HepG2 (cell line): Measurements from ENCODE around the gene ALG11. TPM values are rescaled to one million over a fixed set of nuclear protein-coding genes. Genes with fewer than 3 reads are reported as not detected.

Experiments
- ATAC-seq: fragments of 200-7000 bp; cut with Tn5 transposase; 3 replicates; pipeline ENCODE4 v1.9.1; 2020; ENCODE audit warnings: mild to moderate bottlenecking, moderate library complexity
- BruUV-seq: library from RNA; stranded (reverse); fragments of 400-500 nt; replicated peaks from 2 replicates; lab custom pipeline; 2021; lab: Mats Ljungman, UMichigan
- CTCF ChIA-PET: fragments of 300-600 bp; formaldehyde crosslinking; extraction: SDS; loops from one replicate; lab custom pipeline; 2021; ENCODE audit warnings: low total read pairs, inconsistent platforms, low intra/inter-chr PET ratio; lab: Yijun Ruan, JAX
- POLR2A ChIA-PET: fragments of 350-600 bp; sonication (Branson Sonifier 250); formaldehyde crosslinking; loops from one replicate; lab custom pipeline; 2020; ENCODE audit warnings: antibody characterized with exemption, inconsistent platforms; lab: Yijun Ruan, JAX
- DNase-seq: peaks from one replicate; pipeline ENCODE4 v3.0.0-alpha.2; 2015; ENCODE audit warnings: low spot score
- FAIRE-seq: peaks from 3 replicates; lab custom pipeline; 2011; peaks lifted over from hg19 to GRCh38; lab: Jason Lieb, UNC
- H2AFZ ChIP-seq: one replicate; pipeline ENCODE4 v1.6.1; 2011; ENCODE audit warnings: low read length, inconsistent platforms
- H3K27ac ChIP-seq: fragments of 300-600 bp; 3 replicates; pipeline ENCODE4 v1.8.0; 2011; ENCODE audit warnings: mixed run types, mild to moderate bottlenecking, mixed read lengths, low read length, inconsistent platforms; ENCODE audit not compliant: insufficient read depth; ENCODE audit errors: extremely low read length
- H3K27me3 ChIP-seq, 2 experiments: fragments of 200-600 bp in 1 of 2; 2 replicates in 1 of 2; 3 replicates in 1 of 2; pipeline versions ENCODE4 v1.6.0 to v1.8.0; 2011; ENCODE audit warnings: low read length in 2 of 2, mild to moderate bottlenecking in 2 of 2, moderate library complexity in 2 of 2, inconsistent platforms in 1 of 2; ENCODE audit not compliant: insufficient read depth in 2 of 2, control insufficient read depth in 1 of 2
- H3K36me3 ChIP-seq, 2 experiments: fragments of 200-600 bp in 1 of 2; replicated peaks in 1 of 2; 2 replicates in 1 of 2; 3 replicates in 1 of 2; pipeline versions ENCODE4 v1.5.1 to v1.8.0; 2011; ENCODE audit warnings: low read length in 2 of 2, inconsistent platforms in 1 of 2; ENCODE audit not compliant: insufficient read depth in 2 of 2, control insufficient read depth in 1 of 2
- H3K4me1 ChIP-seq: 2 replicates; pipeline ENCODE4 v1.5.1; 2012; ENCODE audit warnings: low read length, inconsistent platforms; ENCODE audit not compliant: insufficient read depth
- H3K4me2 ChIP-seq: 2 replicates; pipeline ENCODE4 v1.6.0; 2011; ENCODE audit warnings: low read depth, low read length, inconsistent platforms
- H3K4me3 ChIP-seq, 3 experiments: fragments of 200-600 bp in 1 of 3; sonication (generic), shearing (Covaris generic) in 1 of 3; replicated peaks in 1 of 3; 2 replicates each; pipeline ENCODE4 v1.5.1; 2011 to 2016; ENCODE audit warnings: low read length in 3 of 3, inconsistent platforms in 2 of 3, low read depth in 2 of 3, mild to moderate bottlenecking in 2 of 3, control low read depth in 1 of 3, mixed read lengths in 1 of 3; ENCODE audit not compliant: insufficient read depth in 1 of 3
- H3K79me2 ChIP-seq: one replicate; pipeline ENCODE4 v1.6.1; 2011; ENCODE audit warnings: low read length, inconsistent platforms; ENCODE audit not compliant: insufficient read depth
- H3K9ac ChIP-seq: 2 replicates; pipeline ENCODE4 v1.6.0; 2011; ENCODE audit warnings: mild to moderate bottlenecking, low read depth, low read length, inconsistent platforms; ENCODE audit not compliant: insufficient read depth
- H3K9me3 ChIP-seq: 2 replicates; pipeline ENCODE4 v1.5.1; 2012; ENCODE audit warnings: mild to moderate bottlenecking, low read length
- H4K20me1 ChIP-seq: 2 replicates; pipeline ENCODE4 v1.6.0; 2011; ENCODE audit warnings: inconsistent platforms, mild to moderate bottlenecking, low read length, moderate library complexity; ENCODE audit not compliant: insufficient read depth
- BCL3 ChIP-seq: sonication (generic); formaldehyde crosslinking; IDR thresholded peaks from 2 replicates; pipeline ENCODE4 v1.5.1; 2020; ENCODE audit warnings: mild to moderate bottlenecking, missing genetic modification reagents, moderate library complexity
- CTCF ChIP-seq: sonication (generic); formaldehyde crosslinking; IDR thresholded peaks from 2 replicates; pipeline ENCODE4 v1.5.0; 2020; ENCODE audit warnings: mild to moderate bottlenecking, missing genetic modification reagents, moderate library complexity
- IRX3 ChIP-seq: sonication (generic); formaldehyde crosslinking; IDR thresholded peaks from 2 replicates; pipeline ENCODE4 v1.8.1; 2023; ENCODE audit warnings: mild to moderate bottlenecking, low read depth, missing genetic modification reagents, borderline replicate concordance
- KLF13 ChIP-seq: sonication (generic); formaldehyde crosslinking; IDR thresholded peaks from 2 replicates; pipeline ENCODE4 v1.4.0; 2020; ENCODE audit warnings: mild to moderate bottlenecking, missing genetic modification reagents
- SNAPC5 ChIP-seq: sonication (generic); formaldehyde crosslinking; IDR thresholded peaks from 2 replicates; pipeline ENCODE4 v1.8.1; 2023; ENCODE audit warnings: mild to moderate bottlenecking, missing genetic modification reagents, borderline replicate concordance
- ZFP36 ChIP-seq: fragments of 150-350 bp; IDR thresholded peaks from 2 replicates; pipeline ENCODE4 v1.6.1; 2018; ENCODE audit warnings: borderline replicate concordance, low read length, low read depth; ENCODE audit not compliant: partially characterized antibody
- ZNF503 ChIP-seq: sonication (generic); formaldehyde crosslinking; IDR thresholded peaks from 2 replicates; pipeline ENCODE4 v1.4.0; 2020; ENCODE audit warnings: missing genetic modification reagents
- ZNF543 ChIP-seq: sonication (generic); formaldehyde crosslinking; IDR thresholded peaks from 2 replicates; pipeline ENCODE4 v1.4.0; 2020; ENCODE audit warnings: mild to moderate bottlenecking, missing genetic modification reagents
- ZNF547 ChIP-seq: sonication (generic); formaldehyde crosslinking; IDR thresholded peaks from 2 replicates; pipeline ENCODE4 v1.5.1; 2020; ENCODE audit warnings: mild to moderate bottlenecking, missing genetic modification reagents
- WGBS: methylation state at CpG from one replicate; pipeline ENCODE4 v1.1.6; 2017; ENCODE audit warnings: low lambda C conversion rate; 5-methylcytosine and 5-hydroxymethylcytosine counted together
- in situ Hi-C: cut with HindIII; loops from 2 replicates; pipeline ENCODE4 v1.10.0; 2017; ENCODE audit warnings: low pct_unique_long_range_greater_than_20kb; ENCODE audit not compliant: extremely low pct_ligation_motif_present
- intact Hi-C: fragments of 100-400 bp; cut with micrococcal nuclease; formaldehyde crosslinking; loops from one replicate; pipeline ENCODE4 v1.10.0; 2022; ENCODE audit not compliant: unreplicated experiment
- polyA plus RNA-seq, 8 experiments: library from polyadenylated mRNA; depleted of rRNA in 3 of 8; stranded (reverse) in 7 of 8; unstranded in 1 of 8; fragments of >200 nt; fragmentation: Illumina TruSeq in 4 of 8; extraction: Trizol in 4 of 8; gene quantifications; 2 replicates each; pipeline versions ENCODE4 v1.2.1 to v1.2.3, GENCODE V29; 2011 to 2016; ENCODE audit warnings: low read depth in 4 of 8, missing spikeins in 1 of 8, mixed read lengths in 1 of 8; ENCODE audit not compliant: insufficient read depth in 1 of 8
- total RNA-seq, 5 experiments: library from RNA; depleted of rRNA; stranded (reverse); fragments of >200 nt; fragmentation: Illumina TruSeq; extraction: Trizol; gene quantifications; 2 replicates each; pipeline ENCODE4 v1.2.3, GENCODE V29; 2016; ENCODE audit warnings: low read depth in 1 of 5
- TF ChIP-seq, protein P1 (sequence below): IDR thresholded peaks from 2 replicates; pipeline ENCODE4 v1.6.1; 2016; ENCODE audit warnings: missing biosample characterization, missing genetic modification reagents, low read depth
- TF ChIP-seq, protein P2 (sequence below): sonication (generic); formaldehyde crosslinking; IDR thresholded peaks from 2 replicates; pipeline ENCODE4 v1.8.0; 2022; ENCODE audit warnings: missing genetic modification reagents, mild to moderate bottlenecking, moderate library complexity, borderline replicate concordance
- TF ChIP-seq, protein P3 (sequence below): sonication (generic); formaldehyde crosslinking; conservative IDR thresholded peaks from 2 replicates; pipeline ENCODE4 v1.4.0; 2020; ENCODE audit warnings: missing genetic modification reagents

Gene ALG11
- total and polyA plus RNA-seq, 2 of the 13 experiments (the other 11 are each of a cell fraction or from before 2014, with no cell fraction given) = 14.7 to 27.9 TPM

- DNase-seq (no peak), ATAC-seq (peak; percentile 3; the same call in 2 of the 3 replicates), FAIRE-seq (no peak)
- Histone ChIP-seq H4K20me1 (peaks cover 26% of the 10 kb centered on the region), H3K27me3 (no peaks in the 10 kb centered on the region), H3K4me1 (peaks cover 74% of the 10 kb centered on the region), H3K9ac (no peak overlapping the region), H3K27ac (peak overlapping the region; percentile 21), H3K79me2 (peaks cover 99% of the 10 kb centered on the region), H3K4me3 (no peak overlapping the region), H3K9me3 (no peaks in the 10 kb centered on the region), H3K4me2 (no peak overlapping the region), H2AFZ (no peak overlapping the region), H3K36me3 (peaks cover 0 to 12% of the 10 kb centered on the region in 2 experiments; a peak in 3 of 5 replicates)
- intact Hi-C loops (no loop called here), in situ Hi-C loops (no loop called here)
- ChIA-PET CTCF (no interaction called here), POLR2A (no interaction called here)
- WGBS = 79% methylated on average over 7 of the region's 9 CpGs
- no TSS peak for BruUV-seq
- TF ChIP-seq CTCF (CRISPR knock-in tag) (no peak), IRX3 (CRISPR knock-in tag) (no peak), ZNF547 (CRISPR knock-in tag) (no peak), ZNF543 (CRISPR knock-in tag) (no peak), BCL3 (CRISPR knock-in tag) (no peak), ZFP36 (no peak), ZNF503 (CRISPR knock-in tag) (no peak), SNAPC5 (CRISPR knock-in tag) (no peak), KLF13 (CRISPR knock-in tag) (no peak)
- TF ChIP-seq, protein P1, sequence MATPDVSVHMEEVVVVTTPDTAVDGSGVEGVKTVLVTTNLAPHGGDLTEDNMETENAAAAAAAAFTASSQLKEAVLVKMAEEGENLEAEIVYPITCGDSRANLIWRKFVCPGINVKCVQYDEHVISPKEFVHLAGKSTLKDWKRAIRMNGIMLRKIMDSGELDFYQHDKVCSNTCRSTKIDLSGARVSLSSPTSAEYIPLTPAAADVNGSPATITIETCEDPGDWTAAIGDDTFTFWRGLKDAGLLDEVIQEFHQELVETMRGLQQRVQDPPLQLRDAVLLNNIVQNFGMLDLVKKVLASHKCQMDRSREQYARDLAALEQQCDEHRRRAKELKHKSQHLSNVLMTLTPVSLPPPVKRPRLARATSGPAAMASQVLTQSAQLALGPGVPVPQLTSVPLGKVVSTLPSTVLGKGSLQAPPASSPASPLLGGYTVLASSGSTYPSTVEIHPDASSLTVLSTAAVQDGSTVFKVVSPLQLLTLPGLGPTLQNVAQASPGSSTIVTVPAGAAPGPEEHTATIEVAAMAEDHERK (CRISPR knock-in tag) = no peak
- TF ChIP-seq, protein P2, sequence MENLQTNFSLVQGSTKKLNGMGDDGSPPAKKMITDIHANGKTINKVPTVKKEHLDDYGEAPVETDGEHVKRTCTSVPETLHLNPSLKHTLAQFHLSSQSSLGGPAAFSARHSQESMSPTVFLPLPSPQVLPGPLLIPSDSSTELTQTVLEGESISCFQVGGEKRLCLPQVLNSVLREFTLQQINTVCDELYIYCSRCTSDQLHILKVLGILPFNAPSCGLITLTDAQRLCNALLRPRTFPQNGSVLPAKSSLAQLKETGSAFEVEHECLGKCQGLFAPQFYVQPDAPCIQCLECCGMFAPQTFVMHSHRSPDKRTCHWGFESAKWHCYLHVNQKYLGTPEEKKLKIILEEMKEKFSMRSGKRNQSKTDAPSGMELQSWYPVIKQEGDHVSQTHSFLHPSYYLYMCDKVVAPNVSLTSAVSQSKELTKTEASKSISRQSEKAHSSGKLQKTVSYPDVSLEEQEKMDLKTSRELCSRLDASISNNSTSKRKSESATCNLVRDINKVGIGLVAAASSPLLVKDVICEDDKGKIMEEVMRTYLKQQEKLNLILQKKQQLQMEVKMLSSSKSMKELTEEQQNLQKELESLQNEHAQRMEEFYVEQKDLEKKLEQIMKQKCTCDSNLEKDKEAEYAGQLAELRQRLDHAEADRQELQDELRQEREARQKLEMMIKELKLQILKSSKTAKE (CRISPR knock-in tag) = no peak
- TF ChIP-seq, protein P3, sequence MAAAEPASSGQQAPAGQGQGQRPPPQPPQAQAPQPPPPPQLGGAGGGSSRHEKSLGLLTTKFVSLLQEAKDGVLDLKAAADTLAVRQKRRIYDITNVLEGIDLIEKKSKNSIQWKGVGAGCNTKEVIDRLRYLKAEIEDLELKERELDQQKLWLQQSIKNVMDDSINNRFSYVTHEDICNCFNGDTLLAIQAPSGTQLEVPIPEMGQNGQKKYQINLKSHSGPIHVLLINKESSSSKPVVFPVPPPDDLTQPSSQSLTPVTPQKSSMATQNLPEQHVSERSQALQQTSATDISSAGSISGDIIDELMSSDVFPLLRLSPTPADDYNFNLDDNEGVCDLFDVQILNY (CRISPR knock-in tag) = no peak
Measured at GRCh38 chr13:51995677-51996551, 16.3 kb upstream of the ALG11 start.
